ENCODE measurements around the gene TFF3. TPM values are rescaled to one million over a fixed set of nuclear protein-coding genes. Genes with fewer than 3 reads are reported as not detected.
A peak's percentile ranks its signal among the peaks of the same experiment; 100 is the strongest.

Gene TFF3
- total RNA-seq, 2 donors from 2014 or later = 2,373 to 4,154 TPM

DNA sequence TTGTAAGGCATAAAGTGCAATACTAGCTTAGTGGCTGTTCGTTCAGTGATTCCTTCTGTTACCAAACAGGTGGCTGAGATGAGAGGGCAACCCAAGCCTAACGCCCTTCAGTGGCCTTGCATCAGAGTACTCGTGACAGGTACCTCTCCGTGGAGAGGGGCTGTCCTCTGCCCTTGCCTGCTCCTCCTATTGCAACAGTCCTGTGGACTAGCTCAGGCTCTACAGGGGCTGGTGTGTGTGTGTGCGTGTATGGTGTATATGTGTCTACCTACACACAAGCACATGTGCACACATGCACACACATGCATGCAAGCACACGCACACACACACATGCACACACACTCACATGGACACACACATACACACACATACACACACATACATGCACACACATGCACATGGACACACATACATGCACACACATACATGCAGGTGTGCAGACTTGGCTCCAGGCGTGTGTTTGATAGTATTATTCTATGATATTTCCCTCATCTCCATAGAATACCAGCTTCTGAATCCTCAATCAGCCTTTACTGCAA, 15.1 kb downstream of the TFF3 start:
- TF ChIP-seq, protein P1, sequence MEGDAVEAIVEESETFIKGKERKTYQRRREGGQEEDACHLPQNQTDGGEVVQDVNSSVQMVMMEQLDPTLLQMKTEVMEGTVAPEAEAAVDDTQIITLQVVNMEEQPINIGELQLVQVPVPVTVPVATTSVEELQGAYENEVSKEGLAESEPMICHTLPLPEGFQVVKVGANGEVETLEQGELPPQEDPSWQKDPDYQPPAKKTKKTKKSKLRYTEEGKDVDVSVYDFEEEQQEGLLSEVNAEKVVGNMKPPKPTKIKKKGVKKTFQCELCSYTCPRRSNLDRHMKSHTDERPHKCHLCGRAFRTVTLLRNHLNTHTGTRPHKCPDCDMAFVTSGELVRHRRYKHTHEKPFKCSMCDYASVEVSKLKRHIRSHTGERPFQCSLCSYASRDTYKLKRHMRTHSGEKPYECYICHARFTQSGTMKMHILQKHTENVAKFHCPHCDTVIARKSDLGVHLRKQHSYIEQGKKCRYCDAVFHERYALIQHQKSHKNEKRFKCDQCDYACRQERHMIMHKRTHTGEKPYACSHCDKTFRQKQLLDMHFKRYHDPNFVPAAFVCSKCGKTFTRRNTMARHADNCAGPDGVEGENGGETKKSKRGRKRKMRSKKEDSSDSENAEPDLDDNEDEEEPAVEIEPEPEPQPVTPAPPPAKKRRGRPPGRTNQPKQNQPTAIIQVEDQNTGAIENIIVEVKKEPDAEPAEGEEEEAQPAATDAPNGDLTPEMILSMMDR (IDR thresholded peaks at IDR 0.05) = no peak
- H3K36me3 ChIP-seq = no peaks in the 10 kb centered on the region
- no peaks in the 10 kb centered on the region for H3K4me1 ChIP-seq
- no peak overlapping the region for H3K4me3 ChIP-seq
- H3K9ac ChIP-seq (ENCODE audit: low read depth in 2 of 2, low read length in 2 of 2) = no peak overlapping the region
- DNase-seq = no peak
- intact Hi-C loops (cut with DNase I) = no loop called here
- no peaks in the 10 kb centered on the region for H3K27me3 ChIP-seq
- no peak overlapping the region for H3K27ac ChIP-seq
- H3K9me3 ChIP-seq = no peaks in the 10 kb centered on the region

DNA sequence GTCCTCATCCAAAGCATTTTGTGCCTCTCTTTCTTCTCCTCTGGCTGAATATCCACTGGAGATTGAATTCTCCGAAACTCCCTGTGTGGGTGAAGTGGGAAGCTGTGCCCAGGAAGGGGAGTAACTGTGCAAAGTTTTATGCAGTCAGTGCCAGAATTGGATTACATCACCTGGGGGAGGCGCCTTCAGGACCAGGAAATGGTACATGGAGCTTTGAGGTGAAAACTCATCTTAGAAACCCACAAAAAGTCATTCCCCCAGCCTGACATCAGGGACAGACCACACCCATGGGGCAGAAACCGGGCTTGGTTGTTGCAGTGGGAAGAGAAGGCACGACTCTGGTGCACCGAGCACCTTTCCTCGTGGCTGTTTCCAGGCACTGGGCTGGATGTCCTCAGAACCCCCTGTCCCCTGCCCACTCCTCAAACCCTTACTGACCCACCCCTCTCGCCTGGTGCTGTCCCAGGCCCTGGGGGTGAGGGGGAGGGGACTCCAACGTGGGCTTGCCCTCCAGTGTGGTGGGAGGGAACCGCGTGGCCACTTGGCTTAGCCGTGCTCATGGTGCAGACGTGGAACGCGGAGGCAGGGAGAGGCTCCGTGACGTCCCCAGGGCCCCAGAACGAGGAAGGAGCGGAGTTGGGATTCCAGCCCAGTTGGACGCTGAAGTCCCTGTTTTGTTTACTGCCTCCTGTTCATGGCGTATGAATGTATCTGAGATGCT, 15.7 kb downstream of the TFF3 start:
- no peaks in the 10 kb centered on the region for H3K9me3 ChIP-seq
- H3K4me3 ChIP-seq = no peak overlapping the region
- no peaks in the 10 kb centered on the region for H3K4me1 ChIP-seq
- H3K27ac ChIP-seq = no peak overlapping the region
- intact Hi-C loops (cut with DNase I) = no loop called here
- H3K27me3 ChIP-seq = no peaks in the 10 kb centered on the region
- H3K9ac ChIP-seq (ENCODE audit: low read depth in 2 of 2, low read length in 2 of 2) = no peak overlapping the region
- H3K36me3 ChIP-seq = no peaks in the 10 kb centered on the region
- TF ChIP-seq, protein P1 (IDR thresholded peaks at IDR 0.05) = no peak
- peak; percentile 72 for DNase-seq

DNA sequence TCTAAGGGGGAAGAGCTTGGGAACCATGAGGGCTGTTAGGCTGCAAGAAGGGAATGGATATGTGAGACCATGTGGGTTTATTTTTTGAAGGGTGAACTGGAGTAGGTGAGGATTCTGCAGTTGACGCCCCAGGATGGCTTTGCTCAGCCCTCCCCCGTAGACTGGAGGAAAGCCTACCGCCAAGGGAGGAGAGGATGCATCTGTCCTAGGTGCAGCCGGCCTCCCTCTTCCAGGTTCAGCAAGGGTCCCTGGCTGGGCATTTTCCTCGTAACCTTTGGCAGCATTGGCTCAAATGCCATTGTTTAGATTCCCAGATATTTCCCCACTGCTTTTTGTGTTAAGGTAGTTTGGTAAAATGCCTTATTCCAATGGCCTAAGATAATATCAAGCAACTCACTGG, 16.6 kb downstream of the TFF3 start:
- no peak overlapping the region for H3K27ac ChIP-seq
- DNase-seq = no peak
- H3K27me3 ChIP-seq = no peaks in the 10 kb centered on the region
- H3K9ac ChIP-seq (ENCODE audit: low read depth in 2 of 2, low read length in 2 of 2) = no peak overlapping the region
- no peaks in the 10 kb centered on the region for H3K36me3 ChIP-seq
- H3K4me1 ChIP-seq = no peaks in the 10 kb centered on the region
- intact Hi-C loops (cut with DNase I) = no loop called here
- H3K4me3 ChIP-seq = no peak overlapping the region
- TF ChIP-seq, protein P1 (IDR thresholded peaks at IDR 0.05) = no peak
- H3K9me3 ChIP-seq = no peaks in the 10 kb centered on the region

DNA sequence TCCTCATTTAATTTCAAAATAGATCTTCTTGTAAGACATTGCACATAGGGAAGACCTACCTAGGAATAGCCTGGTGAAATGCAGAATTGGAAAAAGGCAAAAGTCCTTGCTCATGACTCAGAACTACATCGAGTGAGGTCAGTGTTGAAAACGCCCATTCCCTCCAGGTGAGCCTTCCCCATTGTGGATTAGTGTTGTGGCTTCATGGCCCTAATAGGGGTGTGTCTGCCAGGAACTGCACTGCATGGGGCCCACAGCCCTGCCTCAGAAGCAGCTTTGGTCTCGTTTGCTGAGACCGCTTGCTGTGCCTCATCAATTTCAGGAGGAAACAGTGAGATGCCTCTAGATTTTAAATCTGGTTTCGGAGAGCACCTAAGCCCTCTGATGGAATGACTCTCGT, 17.0 kb downstream of the TFF3 start:
- Histone ChIP-seq H3K9ac (ENCODE audit: low read depth in 2 of 2, low read length in 2 of 2) (no peak overlapping the region), H3K4me3 (no peak overlapping the region), H3K4me1 (no peaks in the 10 kb centered on the region), H3K27ac (no peak overlapping the region), H3K9me3 (no peaks in the 10 kb centered on the region), H3K36me3 (no peaks in the 10 kb centered on the region), H3K27me3 (no peaks in the 10 kb centered on the region)
- TF ChIP-seq, protein P1 (IDR thresholded peaks at IDR 0.05) = no peak
- no peak for DNase-seq
- intact Hi-C loops (cut with DNase I) = no loop called here

DNA sequence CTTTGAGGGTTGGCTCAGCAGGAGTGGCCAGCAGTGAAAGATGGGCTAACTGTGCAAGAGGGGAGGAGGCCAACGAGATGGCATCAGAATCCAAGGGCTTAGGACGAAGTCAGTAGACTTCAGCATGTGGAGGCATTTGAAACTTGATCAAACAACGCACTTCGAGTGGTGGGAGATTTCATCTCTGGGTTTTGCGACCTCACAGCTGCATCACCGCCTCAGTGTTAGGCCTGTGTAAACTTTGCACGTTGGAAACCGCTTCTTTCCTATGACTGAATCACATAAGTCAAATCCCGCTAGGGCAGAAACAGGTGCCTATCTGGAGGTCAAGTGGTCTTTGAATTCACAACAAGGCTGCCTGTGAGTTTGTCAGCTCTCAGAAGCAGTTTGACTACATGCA, 17.8 kb downstream of the TFF3 start:
- Histone ChIP-seq H3K9ac (ENCODE audit: low read depth in 2 of 2, low read length in 2 of 2) (no peak overlapping the region), H3K4me3 (no peak overlapping the region), H3K27ac (no peak overlapping the region), H3K36me3 (no peaks in the 10 kb centered on the region), H3K4me1 (no peaks in the 10 kb centered on the region), H3K27me3 (no peaks in the 10 kb centered on the region), H3K9me3 (no peaks in the 10 kb centered on the region)
- TF ChIP-seq, protein P1 (IDR thresholded peaks at IDR 0.05) = no peak
- DNase-seq = no peak
- intact Hi-C loops (cut with DNase I) = no loop called here
